Astrocyte (in vitro differentiated cells and primary cell): ENCODE data around the gene ATG7.

Source experiments
- CTCF ChIP-seq: IDR thresholded peaks from 2 replicates; pipeline ENCODE4 v1.5.1; 2011; ENCODE audit warnings: low read depth, mild to moderate bottlenecking, inconsistent platforms, low read length, moderate library complexity; ENCODE audit not compliant: insufficient read depth
- EZH2 ChIP-seq: IDR thresholded peaks from 2 replicates; pipeline ENCODE4 v1.6.1; 2012; ENCODE audit warnings: mild to moderate bottlenecking, low read length, inconsistent platforms; ENCODE audit not compliant: insufficient read depth

- TF ChIP-seq CTCF (no peak), EZH2 (no peak)
Observed at GRCh38 chr3:11381141-11381540, 108.9 kb downstream of the ATG7 start.
